IMR-90 (cell line): ENCODE data around the gene STARD10. TPM values are rescaled to one million over a fixed set of nuclear protein-coding genes. Genes with fewer than 3 reads are reported as not detected.

Experiments used
- ATAC-seq: fragments of 200-7000 bp; cut with Tn5 transposase; 2 replicates; pipeline ENCODE4 v1.9.1; 2020; ENCODE audit warnings: low read depth, mild to moderate bottlenecking, moderate library complexity
- BruUV-seq: library from RNA; stranded (reverse); fragments of 400-500 nt; replicated peaks from 2 replicates; lab custom pipeline; 2021; lab: Mats Ljungman, UMichigan
- CTCF ChIA-PET: fragments of 300-600 bp; formaldehyde crosslinking; extraction: SDS; loops from one replicate; lab custom pipeline; 2021; ENCODE audit warnings: antibody characterized with exemption; lab: Yijun Ruan, JAX
- POLR2A ChIA-PET: fragments of 300-600 bp; sonication (Branson Sonifier 250); formaldehyde crosslinking; loops from one replicate; lab custom pipeline; 2022; ENCODE audit warnings: antibody characterized with exemption; ENCODE audit not compliant: unreplicated experiment; lab: Charles Lee
- DNase-seq: peaks from one replicate; pipeline ENCODE4 v3.0.0; 2013
- H2AFZ ChIP-seq: replicated peaks from 2 replicates; pipeline ENCODE3; 2013; ENCODE audit warnings: low read length, mild to moderate bottlenecking; ENCODE audit not compliant: poor library complexity
- H2AK5ac ChIP-seq: 2 replicates; pipeline ENCODE4 v1.6.1; 2013; ENCODE audit warnings: low read depth, low read length, inconsistent platforms
- H2AK9ac ChIP-seq: replicated peaks from 2 replicates; pipeline ENCODE3; 2013; ENCODE audit warnings: mild to moderate bottlenecking, low read depth, low read length, moderate library complexity; ENCODE audit not compliant: poor library complexity
- H2BK120ac ChIP-seq: 2 replicates; pipeline ENCODE4 v1.6.1; 2013; ENCODE audit warnings: low read depth, low read length, inconsistent platforms
- H2BK15ac ChIP-seq: 3 replicates; pipeline ENCODE4 v1.6.1; 2013; ENCODE audit warnings: low read depth, low read length, inconsistent platforms
- H2BK20ac ChIP-seq: 2 replicates; pipeline ENCODE4 v1.6.1; 2013; ENCODE audit warnings: low read depth, mild to moderate bottlenecking, inconsistent platforms, low read length, moderate library complexity
- H2BK5ac ChIP-seq: 2 replicates; pipeline ENCODE4 v1.6.1; 2013; ENCODE audit warnings: mild to moderate bottlenecking, low read depth, low read length, inconsistent platforms; ENCODE audit not compliant: poor library complexity, severe bottlenecking
- H3K14ac ChIP-seq: replicated peaks from 2 replicates; pipeline ENCODE4 v1.6.1; 2013; ENCODE audit warnings: low read depth, low read length, inconsistent platforms
- H3K18ac ChIP-seq: 2 replicates; pipeline ENCODE4 v1.6.1; 2013; ENCODE audit warnings: low read depth, low read length, control low read depth
- H3K23ac ChIP-seq: 2 replicates; pipeline ENCODE4 v1.6.1; 2013; ENCODE audit warnings: low read depth, low read length, inconsistent platforms
- H3K27ac ChIP-seq: 2 replicates; pipeline ENCODE4 v1.5.1; 2013; ENCODE audit warnings: mild to moderate bottlenecking, control low read depth, low read length; ENCODE audit not compliant: insufficient read depth
- H3K27me3 ChIP-seq: 2 replicates; pipeline ENCODE4 v1.6.1; 2013; ENCODE audit warnings: low read length; ENCODE audit not compliant: control insufficient read depth, insufficient read depth
- H3K36me3 ChIP-seq: 2 replicates; pipeline ENCODE4 v1.6.1; 2013; ENCODE audit warnings: low read length, mixed read lengths; ENCODE audit not compliant: control insufficient read depth, insufficient read depth
- H3K4ac ChIP-seq: 2 replicates; pipeline ENCODE4 v1.6.1; 2013; ENCODE audit warnings: low read depth, low read length, inconsistent platforms
- H3K4me1 ChIP-seq: 2 replicates; pipeline ENCODE4 v1.6.1; 2013; ENCODE audit warnings: low read length, mixed read lengths; ENCODE audit not compliant: control insufficient read depth, insufficient read depth
- H3K4me2 ChIP-seq: 2 replicates; pipeline ENCODE4 v1.6.1; 2013; ENCODE audit warnings: low read depth, mild to moderate bottlenecking, control low read depth, low read length, moderate library complexity
- H3K4me3 ChIP-seq: 2 replicates; pipeline ENCODE4 v1.5.1; 2013; ENCODE audit warnings: low read depth, mild to moderate bottlenecking, control low read depth, low read length, moderate library complexity; ENCODE audit not compliant: insufficient read depth
- H3K56ac ChIP-seq: 2 replicates; pipeline ENCODE4 v1.6.1; 2013; ENCODE audit warnings: low read length, inconsistent platforms; ENCODE audit not compliant: insufficient read depth; ENCODE audit errors: extremely low read depth
- H3K79me1 ChIP-seq, 2 experiments: 2 replicates each; pipeline ENCODE4 v1.6.1; 2013; ENCODE audit warnings: low read length in 2 of 2, inconsistent platforms in 1 of 2, low read depth in 1 of 2
- H3K9ac ChIP-seq: 2 replicates; pipeline ENCODE4 v1.6.1; 2013; ENCODE audit warnings: low read depth, low read length, control low read depth
- H3K9me1 ChIP-seq: 2 replicates; pipeline ENCODE4 v1.6.1; 2013; ENCODE audit warnings: low read length, inconsistent platforms; ENCODE audit not compliant: insufficient read depth
- H3K9me3 ChIP-seq: 2 replicates; pipeline ENCODE4 v1.6.1; 2013; ENCODE audit warnings: low read length; ENCODE audit not compliant: control insufficient read depth, insufficient read depth
- H4K20me1 ChIP-seq: 2 replicates; pipeline ENCODE4 v1.6.1; 2013; ENCODE audit warnings: low read length, inconsistent platforms; ENCODE audit not compliant: insufficient read depth
- H4K5ac ChIP-seq: 2 replicates; pipeline ENCODE4 v1.6.1; 2013; ENCODE audit warnings: mild to moderate bottlenecking, low read depth, low read length, control low read depth
- H4K8ac ChIP-seq, 2 experiments: 2 replicates each; pipeline ENCODE4 v1.6.1; 2013; ENCODE audit warnings: low read depth in 2 of 2, low read length in 2 of 2, control low read depth in 1 of 2, inconsistent platforms in 1 of 2
- H4K91ac ChIP-seq: 2 replicates; pipeline ENCODE4 v1.6.1; 2013; ENCODE audit warnings: low read depth, low read length, inconsistent platforms; ENCODE audit not compliant: insufficient read depth
- BHLHE40 ChIP-seq: fragments of 150-350 bp; IDR thresholded peaks from 2 replicates; pipeline ENCODE4 v1.6.1; 2016; ENCODE audit warnings: mild to moderate bottlenecking, low read depth, low read length
- CEBPB ChIP-seq: IDR thresholded peaks from 2 replicates; pipeline ENCODE4 v1.6.1; 2012; ENCODE audit warnings: low read depth, low read length, improper control_type of control experiment
- MAFK ChIP-seq: IDR thresholded peaks from 2 replicates; pipeline ENCODE4 v1.6.1; 2012; ENCODE audit warnings: low read depth, low read length, improper control_type of control experiment
- MAZ ChIP-seq: IDR thresholded peaks from 2 replicates; pipeline ENCODE4 v1.6.1; 2012; ENCODE audit warnings: low read depth, mild to moderate bottlenecking, low read length, improper control_type of control experiment, moderate library complexity, borderline replicate concordance
- MXI1 ChIP-seq: IDR thresholded peaks from 2 replicates; pipeline ENCODE4 v1.6.1; 2012; ENCODE audit warnings: low read depth, mild to moderate bottlenecking, low read length, moderate library complexity, borderline replicate concordance
- NFE2L2 ChIP-seq: fragments of 150-350 bp; IDR thresholded peaks from 2 replicates; pipeline ENCODE4 v1.6.1; 2016; ENCODE audit warnings: low read depth, mild to moderate bottlenecking, low read length
- POLR2A ChIP-seq: IDR thresholded peaks from 2 replicates; pipeline ENCODE4 v1.6.1; 2012; ENCODE audit warnings: mild to moderate bottlenecking, low read depth, low read length
- RAD21 ChIP-seq: IDR thresholded peaks from 2 replicates; pipeline ENCODE4 v1.6.1; 2012; ENCODE audit warnings: low read length, improper control_type of control experiment
- RCOR1 ChIP-seq: IDR thresholded peaks from 2 replicates; pipeline ENCODE4 v1.6.1; 2012; ENCODE audit warnings: mild to moderate bottlenecking, low read length, improper control_type of control experiment; ENCODE audit not compliant: insufficient replicate concordance
- RFX5 ChIP-seq: IDR thresholded peaks from 2 replicates; pipeline ENCODE4 v1.8.0; 2012; ENCODE audit warnings: low read depth, mild to moderate bottlenecking, low read length, moderate library complexity
- WGBS, 2 experiments: methylation state at CpG; one replicate each; pipeline versions ENCODE4 v1.1.5 to v1.1.7; 2013; ENCODE audit warnings: missing lambda C conversion rate in 2 of 2; ENCODE audit not compliant: insufficient read length in 1 of 2; ENCODE audit errors: extremely low coverage in 2 of 2; 5-methylcytosine and 5-hydroxymethylcytosine counted together
- dilution Hi-C: fragments of 300-500 bp; cut with HindIII; formaldehyde crosslinking; loops from one replicate; pipeline ENCODE4 v1.14.3; 2018; ENCODE audit warnings: low sequenced_read_pairs; ENCODE audit not compliant: unreplicated experiment
- in situ Hi-C: fragments of 300-500 bp; cut with MboI; formaldehyde crosslinking; loops from 3 replicates; pipeline ENCODE4 v1.14.3; 2019; ENCODE audit warnings: low sequenced_read_pairs, inconsistent platforms, mixed read lengths
- intact Hi-C: fragments of 100-400 bp; cut with micrococcal nuclease; formaldehyde crosslinking; loops from 2 replicates; pipeline ENCODE4 v1.10.0; 2022
- polyA plus RNA-seq, 3 experiments: library from polyadenylated mRNA; depleted of rRNA; stranded (reverse); fragments of >200 nt; gene quantifications; 2 replicates each; pipeline ENCODE4 v1.2.3, GENCODE V29; 2012; ENCODE audit warnings: low replicate concordance in 1 of 3
- total RNA-seq: library from RNA; depleted of rRNA; stranded (reverse); fragments of >200 nt; gene quantifications from 2 replicates; pipeline ENCODE4 v1.2.3, GENCODE V29; 2012
- TF ChIP-seq, protein P1 (sequence below): fragments of 150-350 bp; IDR thresholded peaks from 2 replicates; pipeline ENCODE4 v1.6.1; 2016; ENCODE audit warnings: low read depth, mild to moderate bottlenecking, low read length, moderate library complexity, borderline replicate concordance
- TF ChIP-seq, protein P2 (sequence below): fragments of 150-350 bp; IDR thresholded peaks from 2 replicates; pipeline ENCODE4 v1.6.1; 2017; ENCODE audit warnings: mild to moderate bottlenecking, antibody characterized with exemption, low read length, low read depth

Gene STARD10
- total and polyA plus RNA-seq, 2 of the 4 experiments (the other 2 are of a cell fraction) = 23.8 to 37.4 TPM

DNA sequence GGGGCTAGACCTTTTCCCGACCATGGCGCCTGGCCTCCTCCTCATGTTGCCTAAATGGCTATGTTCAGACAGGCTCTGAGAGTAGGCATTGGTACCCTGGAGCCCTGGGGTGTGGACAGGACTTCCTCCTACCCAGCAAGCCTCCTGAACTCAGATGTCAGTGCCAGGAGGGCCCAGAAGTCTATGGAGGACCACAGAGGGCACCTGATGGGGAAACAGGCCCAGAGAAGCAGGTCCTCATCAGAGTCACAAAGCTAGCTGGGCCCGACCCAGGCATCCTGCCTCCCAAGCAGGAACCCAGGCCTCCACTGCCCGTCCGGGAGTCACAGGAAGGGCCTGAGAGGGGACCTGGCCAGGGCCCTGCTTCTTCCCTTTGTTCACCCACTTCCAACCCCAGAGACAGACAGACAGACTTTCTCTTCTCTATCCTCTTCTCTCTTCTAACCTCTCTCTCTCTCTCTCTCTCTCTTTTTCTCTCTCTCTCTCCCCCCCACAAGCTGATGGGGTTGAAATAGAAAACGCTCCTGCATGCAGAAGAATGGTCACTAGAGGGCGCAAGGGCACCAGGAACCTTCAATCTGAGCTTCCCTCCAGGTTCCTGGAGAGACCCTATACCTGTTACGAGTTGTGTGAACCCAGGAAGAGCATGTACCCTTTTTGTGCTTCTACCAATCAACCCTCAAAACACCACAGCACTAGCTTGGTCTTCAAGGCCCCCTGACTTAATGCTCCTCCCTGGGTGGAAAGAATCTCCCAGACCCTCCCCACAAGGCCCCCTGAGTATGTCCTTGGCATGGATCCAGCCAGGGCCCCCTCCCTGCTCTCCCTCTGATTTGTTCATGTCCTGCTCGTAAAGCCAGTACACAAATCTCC lies 68.8 kb downstream of the STARD10 start (continued):
- TF ChIP-seq, protein P1, sequence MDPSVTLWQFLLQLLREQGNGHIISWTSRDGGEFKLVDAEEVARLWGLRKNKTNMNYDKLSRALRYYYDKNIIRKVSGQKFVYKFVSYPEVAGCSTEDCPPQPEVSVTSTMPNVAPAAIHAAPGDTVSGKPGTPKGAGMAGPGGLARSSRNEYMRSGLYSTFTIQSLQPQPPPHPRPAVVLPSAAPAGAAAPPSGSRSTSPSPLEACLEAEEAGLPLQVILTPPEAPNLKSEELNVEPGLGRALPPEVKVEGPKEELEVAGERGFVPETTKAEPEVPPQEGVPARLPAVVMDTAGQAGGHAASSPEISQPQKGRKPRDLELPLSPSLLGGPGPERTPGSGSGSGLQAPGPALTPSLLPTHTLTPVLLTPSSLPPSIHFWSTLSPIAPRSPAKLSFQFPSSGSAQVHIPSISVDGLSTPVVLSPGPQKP = no peak
- TF ChIP-seq POLR2A = 0 out of 2 replicates have a peak, but pooled peaks have one; percentile 37
- TF ChIP-seq BHLHE40 = no peak

DNA sequence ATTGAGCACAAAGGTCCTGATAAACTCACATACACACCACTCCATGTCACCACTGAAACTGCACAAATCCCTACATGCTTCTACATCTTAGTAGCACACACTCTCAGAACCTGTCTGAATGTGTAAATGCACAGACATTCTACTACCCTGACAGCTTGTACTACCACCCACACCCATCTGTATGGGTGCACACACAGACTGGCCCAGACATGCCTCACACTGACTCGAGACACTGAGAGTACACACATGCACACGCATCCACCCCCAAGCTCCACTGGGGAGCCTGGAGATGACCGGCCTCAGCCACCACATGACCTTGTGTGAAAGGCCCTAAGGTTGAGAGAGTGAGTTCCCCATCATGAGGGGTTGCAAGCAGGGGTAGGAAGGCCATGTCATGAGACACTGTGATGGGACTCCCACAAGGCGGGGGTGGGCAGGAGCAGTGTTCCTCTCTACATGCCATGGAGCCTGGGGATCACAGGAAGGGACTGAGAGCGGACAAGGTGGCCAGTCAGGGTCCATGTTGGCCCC lies 69.8 kb downstream of the STARD10 start:
- no peak overlapping the region for H2BK15ac ChIP-seq
- peak overlapping the region; percentile 30 for H2AK9ac ChIP-seq
- ATAC-seq = no peak
- H3K9ac ChIP-seq = no peak overlapping the region
- no peak overlapping the region for H3K56ac ChIP-seq
- no peak overlapping the region for H4K91ac ChIP-seq
- H2AK5ac ChIP-seq = peak overlapping the region; percentile 83; the same call in 1 of the 2 replicates
- no peak for DNase-seq
- ChIA-PET CTCF (no interaction called here), POLR2A (no interaction called here)
- no peak overlapping the region for H2BK120ac ChIP-seq
- intact Hi-C loops (no loop called here), in situ Hi-C loops (loop anchor here (5.0 to 10.0 kb wide), 4 partner anchors 68 to 561 kb away; partner anchors contain the start of genes FCHSD2 and STARD10), dilution Hi-C loops (no loop called here)
- no peak overlapping the region for H3K27ac ChIP-seq
- no peak overlapping the region for H3K23ac ChIP-seq
- H4K8ac ChIP-seq = no peak overlapping the region
- no peaks in the 10 kb centered on the region for H3K9me3 ChIP-seq
- H3K18ac ChIP-seq = no peak overlapping the region
- no peak overlapping the region for H2BK5ac ChIP-seq
- peaks cover 35 to 83% of the 10 kb centered on the region in 2 experiments for H3K79me1 ChIP-seq
- peaks cover 2% of the 10 kb centered on the region; the same call in 1 of the 2 replicates for H3K36me3 ChIP-seq
- no peak overlapping the region for H3K14ac ChIP-seq
- WGBS, 2 experiments = no CpG with 5 or more reads among the region's 5 CpGs
- no peak overlapping the region for H4K5ac ChIP-seq
- no peaks in the 10 kb centered on the region for H3K27me3 ChIP-seq
- no peak overlapping the region for H3K4me3 ChIP-seq
- no peak overlapping the region for H2AFZ ChIP-seq
- no peak overlapping the region for H2BK20ac ChIP-seq
- no peak overlapping the region for H3K4ac ChIP-seq
- no peak overlapping the region for H3K4me2 ChIP-seq
- H3K4me1 ChIP-seq = peaks cover 30% of the 10 kb centered on the region
- no TSS peak for BruUV-seq
- peaks cover 19% of the 10 kb centered on the region for H3K9me1 ChIP-seq
- H4K20me1 ChIP-seq = peaks cover 25% of the 10 kb centered on the region
- no peak for TF ChIP-seq MAZ
- TF ChIP-seq POLR2A = no peak
- TF ChIP-seq RCOR1 = no peak
- TF ChIP-seq RFX5 = no peak; the same call in 1 of the 2 replicates
- TF ChIP-seq RAD21 = no peak
- TF ChIP-seq, protein P2, sequence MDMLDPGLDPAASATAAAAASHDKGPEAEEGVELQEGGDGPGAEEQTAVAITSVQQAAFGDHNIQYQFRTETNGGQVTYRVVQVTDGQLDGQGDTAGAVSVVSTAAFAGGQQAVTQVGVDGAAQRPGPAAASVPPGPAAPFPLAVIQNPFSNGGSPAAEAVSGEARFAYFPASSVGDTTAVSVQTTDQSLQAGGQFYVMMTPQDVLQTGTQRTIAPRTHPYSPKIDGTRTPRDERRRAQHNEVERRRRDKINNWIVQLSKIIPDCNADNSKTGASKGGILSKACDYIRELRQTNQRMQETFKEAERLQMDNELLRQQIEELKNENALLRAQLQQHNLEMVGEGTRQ = no peak
- TF ChIP-seq BHLHE40 = no peak
- TF ChIP-seq MXI1 = no peak
- TF ChIP-seq NFE2L2 = no peak
- no peak for TF ChIP-seq MAFK
- no peak for TF ChIP-seq CEBPB
